SH-SY5Y (cell line): Measurements from ENCODE around the gene LTA4H.

ENCODE experiments used
- GATA2 ChIP-seq: IDR thresholded peaks from 2 replicates; pipeline ENCODE4 v1.6.1; 2011; ENCODE audit warnings: mild to moderate bottlenecking, low read depth, low read length
- GATA3 ChIP-seq: IDR thresholded peaks from 2 replicates; pipeline ENCODE4 v1.6.1; 2011; ENCODE audit warnings: low read depth, mild to moderate bottlenecking, low read length, moderate library complexity

DNA sequence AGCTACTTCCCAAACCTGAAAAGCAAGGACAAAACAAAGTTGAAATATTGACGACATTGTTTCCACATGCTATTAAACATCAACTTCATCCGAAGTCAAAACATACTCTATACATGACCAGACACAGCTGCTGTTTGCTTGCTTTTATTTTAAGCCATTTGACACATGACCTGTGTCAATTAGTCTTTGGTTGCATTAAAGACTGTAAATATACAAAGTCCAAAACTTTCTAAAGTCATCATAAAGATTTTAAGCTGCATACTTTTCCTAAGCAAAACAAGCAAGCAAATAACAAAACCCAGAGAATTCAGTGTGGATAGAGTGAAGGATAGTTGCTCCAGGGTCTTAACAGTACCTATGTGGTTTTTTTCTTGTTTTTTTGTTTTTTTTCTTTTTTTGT, 61.0 kb downstream of the LTA4H start:
- no peak for TF ChIP-seq GATA2
- TF ChIP-seq GATA3, result no peak
